Stimulated activated naive CD4-positive, alpha-beta T cell treated with Interleukin-2 at 50 U/mL for 16 hours (primary cell): ENCODE measurements around the gene CACNA1G.

Experiments
- DNase-seq: peaks from one replicate; lab custom pipeline; 2025; lab: John Stamatoyannopoulos, UW

Gene CACNA1G

DNA sequence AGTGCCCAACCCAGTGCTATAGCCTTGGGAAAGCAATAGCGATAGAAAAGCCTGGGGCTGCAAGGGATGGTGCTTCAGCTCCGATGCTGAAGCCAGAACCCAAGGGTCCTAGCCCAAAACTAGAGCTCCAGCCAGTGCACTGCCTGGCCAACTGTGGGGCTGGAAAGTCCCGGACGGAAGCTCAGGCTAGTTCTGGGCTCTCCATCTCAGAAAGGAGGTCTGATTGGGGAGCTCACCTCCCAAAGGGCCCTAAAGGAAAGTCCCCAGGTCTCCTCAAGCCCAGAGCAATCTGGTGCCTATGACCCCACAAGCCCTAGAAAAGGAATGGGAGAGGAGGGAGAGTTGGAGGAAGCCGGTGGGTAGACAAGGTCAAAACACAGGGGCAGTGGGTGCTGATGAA is 72.1 kb downstream of the CACNA1G start:
- no peak for DNase-seq

DNA sequence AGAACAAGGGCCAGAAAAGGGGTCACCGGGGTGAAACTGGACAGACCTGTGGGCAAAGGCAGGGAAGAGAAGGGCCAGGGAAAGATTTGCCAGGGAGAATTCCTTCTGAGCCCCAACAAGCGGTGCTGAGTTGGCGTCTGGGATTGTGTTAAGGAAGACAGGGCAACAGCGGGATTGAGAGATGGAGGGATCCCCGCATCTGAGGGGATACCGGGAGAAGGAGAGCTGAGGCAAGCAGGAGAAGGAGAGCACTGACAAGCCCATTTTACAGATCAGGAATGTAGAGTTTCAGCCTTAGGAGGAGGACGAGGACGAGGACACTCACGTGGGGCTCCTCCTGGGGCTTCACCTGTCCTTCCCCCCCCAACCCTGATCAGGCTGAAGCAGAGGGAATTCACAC is 73.2 kb downstream of the CACNA1G start:
- no peak for DNase-seq

DNA sequence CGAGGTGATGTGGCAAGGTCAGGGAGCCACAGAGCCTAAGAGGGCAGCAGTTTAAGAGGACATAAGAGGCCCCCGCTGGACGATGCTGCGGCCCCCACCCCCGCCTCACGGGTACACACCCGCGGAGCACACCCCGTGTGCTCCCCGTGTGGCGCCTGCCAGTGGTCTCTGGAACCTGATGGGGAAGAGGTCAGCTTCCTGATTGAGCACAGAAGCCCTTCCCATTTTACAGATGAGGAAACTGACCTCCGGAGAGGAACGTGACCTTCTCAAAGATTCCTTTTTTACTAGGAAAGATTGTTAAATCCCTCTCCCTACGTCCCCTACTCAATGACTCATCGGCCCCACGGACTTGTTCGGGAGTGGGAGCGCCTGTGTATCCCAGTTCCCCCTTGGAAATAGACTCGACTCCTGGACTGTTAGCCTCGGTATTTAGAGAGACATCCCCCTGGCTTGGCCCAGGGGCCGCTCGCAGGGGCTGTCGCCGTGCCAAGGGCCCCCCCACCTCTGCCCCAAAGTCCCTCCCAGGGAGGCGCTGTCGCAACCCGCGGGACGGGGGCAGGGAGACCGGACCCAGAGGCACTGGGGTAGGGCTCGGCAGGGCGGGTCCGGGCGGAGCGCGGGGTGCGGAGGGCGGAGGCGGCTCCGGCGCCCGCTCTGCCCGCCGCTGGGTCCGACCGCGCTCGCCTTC is 73.9 kb downstream of the CACNA1G start, which contains the start of gene ABCC3:
ABCC3 (plus strand) TSS at position 658 of the 691 bp plus-strand sequence. CDS start 56 bp downstream, outside the sequence.
- no peak for DNase-seq

DNA sequence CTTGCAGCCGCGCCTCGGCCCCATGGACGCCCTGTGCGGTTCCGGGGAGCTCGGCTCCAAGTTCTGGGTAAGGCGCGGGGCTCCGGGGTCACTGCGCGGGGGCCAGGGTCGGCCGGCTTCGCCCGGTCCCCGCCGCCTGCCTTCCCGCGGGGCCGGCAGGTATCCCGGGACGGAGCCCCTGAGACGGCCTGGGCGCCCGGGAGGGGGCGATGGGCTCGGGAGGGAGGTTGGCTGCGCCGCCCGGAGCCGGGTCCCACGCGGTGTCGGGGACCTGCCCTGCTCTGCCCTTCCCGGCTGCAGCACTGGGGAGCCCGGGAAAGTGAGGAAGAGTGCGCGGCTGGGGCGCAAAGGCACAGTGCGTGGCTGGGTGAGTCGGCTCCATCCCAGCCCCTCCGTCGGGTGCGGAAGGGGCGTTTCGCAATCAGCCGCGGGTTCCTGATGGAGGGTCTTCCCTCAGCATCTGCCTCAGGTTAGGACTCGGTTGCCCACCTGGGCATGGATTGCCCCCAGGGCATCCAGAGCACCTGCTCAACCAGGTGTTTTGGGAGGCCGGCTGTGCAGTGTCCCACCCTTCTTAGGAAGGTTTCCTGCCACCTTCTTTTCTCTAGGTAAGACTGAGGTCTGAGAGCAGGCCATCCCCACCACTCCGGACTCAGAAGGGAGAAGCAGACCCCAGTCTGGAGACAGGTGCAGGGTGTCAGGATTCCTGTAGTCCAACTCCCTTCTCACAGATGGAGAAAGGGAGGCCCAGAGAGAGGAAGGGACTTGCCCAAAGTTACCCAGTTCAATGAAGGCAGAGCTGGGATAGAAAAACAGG is 74.6 kb downstream of the CACNA1G start:
- DNase-seq = no peak

DNA sequence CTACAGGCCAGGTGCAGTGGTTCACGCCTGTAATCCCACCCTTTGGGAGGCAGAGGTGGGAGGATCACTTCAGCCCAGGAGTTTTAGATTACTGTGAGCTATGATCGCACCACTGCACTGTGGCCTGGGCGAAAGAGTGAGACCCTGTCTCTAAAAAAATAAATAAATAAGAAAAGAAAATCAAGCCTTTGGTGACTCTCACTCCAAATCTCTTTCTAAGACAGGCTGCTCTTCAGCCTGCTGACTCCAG is 75.1 kb downstream of the CACNA1G start:
- DNase-seq = no peak

DNA sequence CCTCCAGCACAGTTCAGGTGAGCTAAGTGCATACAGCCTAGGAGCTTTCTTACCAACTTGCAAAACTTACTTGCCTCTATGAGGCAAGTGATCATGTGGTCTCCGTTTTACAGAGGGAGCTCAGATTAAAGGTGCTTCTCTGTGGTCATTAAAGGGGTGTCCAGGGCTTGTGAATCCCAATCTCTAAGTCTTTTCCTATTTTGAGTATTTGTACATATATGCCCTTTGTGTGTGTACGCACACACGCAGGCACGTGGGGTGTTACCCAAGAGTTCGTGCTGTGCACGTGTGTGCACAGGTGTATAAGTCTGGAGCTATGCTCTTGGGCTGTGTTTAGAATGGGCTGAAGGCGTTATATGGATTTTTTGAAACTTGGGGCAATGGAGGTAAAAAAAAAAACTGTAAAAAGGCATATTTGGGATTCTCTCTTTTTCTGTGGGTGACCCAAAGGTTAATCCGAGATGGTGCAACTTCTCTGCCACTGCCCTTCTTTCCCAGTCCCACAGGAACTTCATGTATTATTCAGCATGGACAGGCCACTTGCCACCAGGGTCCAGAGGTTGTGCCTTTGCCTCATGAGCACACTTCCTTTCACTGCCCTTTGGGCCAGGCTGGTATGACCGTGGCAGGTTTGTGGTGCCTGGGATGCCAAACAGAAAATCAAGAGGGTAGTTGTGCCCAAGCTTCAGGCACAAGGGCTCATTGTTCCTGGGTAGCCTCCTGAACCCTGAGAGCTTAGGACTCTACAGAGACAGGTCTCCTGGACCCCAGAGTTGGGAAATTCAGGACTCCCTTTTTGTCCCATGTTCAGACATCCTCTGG is 75.7 kb downstream of the CACNA1G start:
- no peak for DNase-seq

DNA sequence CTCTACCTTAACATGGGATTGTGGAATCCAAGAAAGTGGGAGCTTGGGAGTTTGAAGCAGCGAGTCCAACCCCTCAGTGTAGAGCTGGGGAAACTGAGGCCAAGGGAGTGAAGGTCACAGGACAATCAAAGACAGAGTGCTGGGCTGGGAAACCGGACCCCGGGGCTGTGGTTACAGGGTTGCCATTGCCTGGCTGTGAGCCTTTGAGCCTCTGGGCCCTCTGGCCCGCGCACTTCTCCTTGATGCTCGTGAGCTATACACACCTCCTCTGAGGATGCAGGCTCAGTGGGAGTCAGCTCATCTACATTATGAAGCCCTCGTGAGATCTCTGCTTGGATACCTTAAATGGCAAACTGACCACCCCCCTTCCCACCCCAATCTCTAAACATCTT is 76.3 kb downstream of the CACNA1G start:
- DNase-seq = no peak

DNA sequence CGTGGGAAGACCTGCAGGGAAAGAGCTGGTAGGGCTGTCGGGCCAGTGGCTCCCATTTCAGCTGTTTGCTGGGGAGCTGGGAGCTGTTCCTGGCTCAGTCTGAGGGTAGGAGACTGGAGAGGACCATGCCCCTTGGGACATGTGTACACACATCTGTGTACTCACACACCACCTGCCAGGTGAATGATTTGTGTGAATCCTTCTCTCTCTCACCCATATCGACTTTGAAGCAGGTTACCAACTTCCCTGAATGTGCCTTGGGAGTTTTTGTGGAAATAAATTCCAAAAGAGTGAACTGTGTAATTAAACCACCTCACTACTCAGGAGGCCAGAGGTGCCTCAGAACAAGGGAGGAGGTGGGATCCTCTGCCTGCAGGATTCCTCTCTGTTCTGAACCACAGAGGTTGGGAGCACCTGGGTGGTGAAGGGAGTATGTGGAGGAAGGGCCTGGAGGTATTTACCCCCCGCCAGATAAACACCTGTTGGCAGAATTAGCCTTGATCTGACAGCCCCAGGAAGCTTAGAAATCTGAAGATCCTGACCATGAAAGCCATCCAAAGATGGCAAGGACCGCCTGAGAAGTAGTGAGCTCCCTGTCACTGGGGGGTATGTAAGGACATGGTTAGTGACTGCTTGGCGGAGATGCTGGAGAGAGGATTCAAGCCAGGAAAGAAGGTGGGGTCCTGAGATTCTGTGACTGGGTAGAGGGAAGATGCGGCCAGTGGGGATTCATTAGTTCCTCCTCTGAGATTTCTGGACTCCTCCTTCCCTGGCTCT is 77.5 kb downstream of the CACNA1G start:
- DNase-seq = no peak

DNA sequence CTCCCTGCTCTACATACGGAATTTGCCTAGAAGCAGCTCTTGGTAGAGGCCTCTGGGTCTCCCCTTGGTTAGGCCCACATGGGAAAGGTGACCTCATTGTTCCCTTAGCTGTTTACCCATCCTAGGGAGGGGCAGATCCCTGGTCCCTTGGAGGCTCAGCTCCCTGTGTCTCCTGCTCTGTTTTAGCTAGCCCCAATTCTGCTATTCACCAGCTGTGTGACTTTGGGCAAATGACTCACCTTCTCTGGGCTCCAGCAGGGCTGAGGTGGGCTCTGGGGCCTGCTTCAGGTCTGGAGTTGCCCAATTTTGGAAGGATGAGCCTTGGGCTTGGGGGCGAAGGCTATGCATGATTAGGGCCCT is 78.1 kb downstream of the CACNA1G start:
- no peak for DNase-seq

DNA sequence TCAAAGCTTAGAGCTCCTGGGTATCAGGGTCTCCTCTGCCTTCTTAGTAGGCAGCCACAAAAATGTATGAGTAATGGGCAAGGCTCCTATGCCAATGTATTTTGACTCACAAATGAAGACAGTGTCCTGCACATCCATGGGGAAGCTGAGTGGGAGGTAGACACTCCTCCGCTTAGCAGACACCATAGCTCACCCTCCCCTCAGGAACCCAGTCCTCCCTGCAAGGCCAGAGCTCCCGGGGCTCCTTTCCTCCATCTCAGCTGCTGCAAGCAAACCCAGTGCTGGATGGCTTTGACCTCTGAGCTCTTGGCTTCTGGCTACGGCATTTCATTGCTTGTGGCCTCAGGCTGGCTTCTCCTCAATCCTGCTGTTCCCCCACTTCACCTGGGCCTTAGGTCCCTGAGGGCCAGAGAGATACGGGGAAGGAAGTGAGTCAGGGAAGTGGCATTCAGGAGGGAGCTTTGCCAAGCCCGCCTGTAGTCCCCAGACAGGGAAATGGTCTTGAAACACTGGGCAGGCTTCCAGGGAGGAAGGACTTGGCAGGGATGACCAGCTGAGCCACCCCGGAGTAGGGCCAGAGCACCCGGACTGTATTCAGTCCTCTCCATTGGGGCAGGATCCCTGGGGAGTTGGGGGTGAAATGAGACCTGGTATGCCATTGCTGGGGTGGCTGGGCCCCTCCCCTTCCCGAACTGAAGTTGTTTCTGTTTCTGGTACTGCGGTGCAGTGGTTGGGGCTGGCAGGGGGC is 78.6 kb downstream of the CACNA1G start:
- no peak for DNase-seq

DNA sequence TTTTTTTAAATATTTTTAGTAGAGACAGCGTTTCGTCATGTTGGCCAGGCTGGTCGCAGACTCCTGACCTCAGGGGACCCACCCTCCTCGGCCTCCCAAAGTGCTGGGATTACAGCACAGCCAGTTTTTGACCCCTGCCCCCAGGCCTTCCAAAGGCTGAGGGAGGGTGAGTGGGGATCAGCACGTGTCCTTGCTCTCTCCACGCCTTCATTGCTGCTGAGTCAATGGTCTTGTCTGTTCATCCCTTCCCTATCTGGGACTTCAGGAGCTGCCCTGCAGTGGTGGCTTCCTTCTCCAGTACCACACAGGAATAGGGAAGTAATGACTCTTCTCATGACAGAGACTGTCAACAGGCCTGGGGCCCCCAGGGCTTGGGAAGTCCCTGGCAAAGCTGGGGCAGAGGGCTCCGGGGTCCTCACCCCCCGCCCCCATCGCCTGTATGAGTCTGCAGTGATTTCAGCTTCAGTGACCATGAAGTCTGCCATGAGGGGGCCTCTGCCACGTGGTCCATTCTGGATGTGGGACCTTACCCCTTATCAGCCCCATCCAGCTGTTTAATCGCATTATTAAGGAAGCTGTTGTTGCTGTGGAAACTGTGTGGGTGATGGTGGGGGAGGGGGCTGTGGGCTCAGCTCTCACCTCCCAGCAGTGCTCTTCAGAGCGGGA is 80.3 kb downstream of the CACNA1G start:
- no peak for DNase-seq

DNA sequence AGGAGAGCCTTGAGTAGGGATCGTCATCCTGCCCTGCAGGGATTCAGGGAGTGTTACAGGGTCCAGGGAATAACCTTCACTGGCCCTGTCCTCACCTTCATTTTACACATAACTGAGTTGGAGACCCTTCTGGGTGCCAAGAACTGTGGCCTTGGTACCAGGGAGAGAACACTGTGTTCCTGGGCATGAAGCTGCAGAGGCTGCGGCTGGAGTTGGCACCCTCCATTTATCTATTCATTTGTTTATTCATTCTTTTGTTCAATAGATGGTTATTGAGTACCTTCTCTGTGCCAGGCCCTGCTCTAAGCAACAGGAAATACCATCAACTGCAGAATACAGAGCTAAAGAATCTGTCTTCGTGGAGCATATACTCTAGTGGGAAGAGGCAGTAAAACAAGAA is 80.8 kb downstream of the CACNA1G start:
- no peak for DNase-seq

DNA sequence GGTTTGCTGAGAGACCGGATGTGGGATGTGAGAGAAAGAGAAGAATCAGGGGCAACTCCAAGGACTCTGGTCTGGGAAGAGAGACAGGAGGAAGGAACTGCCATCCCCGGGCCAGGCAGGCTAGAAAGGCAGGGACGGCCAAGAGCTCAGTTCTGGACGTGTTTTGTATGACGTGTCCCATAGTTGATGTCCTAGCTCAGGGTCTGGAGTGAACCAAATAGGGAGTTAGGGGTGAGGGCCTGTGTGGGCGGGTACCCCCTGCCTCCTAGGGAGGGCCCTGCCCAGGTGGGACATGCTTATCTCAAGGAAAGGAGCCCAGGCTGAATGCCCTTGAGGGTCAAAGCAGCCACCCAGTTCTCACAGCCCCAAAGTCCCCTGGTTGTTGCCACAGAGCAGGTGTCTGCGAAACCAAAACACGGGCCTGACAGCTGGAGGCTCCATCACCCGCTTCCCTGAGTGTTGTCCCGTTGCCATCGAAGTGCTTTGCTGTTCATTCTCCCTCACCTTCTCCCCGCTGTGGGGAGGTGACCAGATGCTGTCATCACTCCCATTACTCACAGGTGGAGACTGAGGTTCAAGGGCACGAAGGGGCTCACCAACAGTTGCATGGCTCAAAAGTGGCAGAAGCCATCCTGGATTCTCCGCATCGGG is 81.7 kb downstream of the CACNA1G start:
- no peak for DNase-seq

DNA sequence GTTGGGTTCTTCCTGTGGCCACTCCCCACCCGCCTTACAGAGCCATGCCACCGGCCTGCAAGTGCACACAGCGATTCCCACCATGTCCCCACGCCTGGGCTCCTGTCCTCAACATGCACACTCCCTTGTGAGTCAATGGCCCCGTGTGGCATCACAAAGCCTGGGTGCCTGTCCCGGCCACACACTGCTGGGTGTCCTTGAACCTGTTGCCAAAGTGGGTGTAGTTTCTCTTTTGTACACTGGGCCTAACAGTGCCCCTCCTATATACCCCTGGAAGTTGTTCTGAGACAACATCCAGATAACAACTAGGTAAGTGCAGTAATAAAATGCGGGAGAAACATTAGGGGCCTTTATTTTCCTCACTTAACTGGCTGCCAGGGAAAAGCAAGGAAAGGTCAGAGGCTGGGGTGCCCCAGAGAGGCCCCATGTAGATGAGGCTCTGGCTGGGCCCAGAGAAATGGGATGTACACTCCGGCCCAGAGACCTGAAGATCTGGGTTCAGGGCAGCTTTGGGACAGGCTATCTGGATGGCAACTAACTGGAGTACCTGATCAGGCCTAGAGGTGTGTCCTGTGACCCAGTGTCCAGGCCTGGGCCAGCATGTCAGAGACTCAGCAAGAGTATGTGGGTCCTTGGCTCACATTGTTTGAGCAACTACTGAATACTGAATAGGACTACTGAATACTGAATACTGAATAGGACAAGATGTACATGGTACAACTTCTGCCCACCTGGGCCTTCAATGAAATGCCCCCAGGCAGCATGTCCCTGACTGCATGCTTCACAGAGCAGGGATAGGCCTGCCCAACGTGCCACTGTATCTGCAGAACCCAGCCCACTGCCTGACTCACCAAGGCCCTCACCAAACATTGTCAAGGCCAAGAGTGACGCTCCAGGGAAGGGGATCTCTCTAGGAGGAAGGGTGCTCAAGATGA is 82.5 kb downstream of the CACNA1G start:
- DNase-seq = no peak

DNA sequence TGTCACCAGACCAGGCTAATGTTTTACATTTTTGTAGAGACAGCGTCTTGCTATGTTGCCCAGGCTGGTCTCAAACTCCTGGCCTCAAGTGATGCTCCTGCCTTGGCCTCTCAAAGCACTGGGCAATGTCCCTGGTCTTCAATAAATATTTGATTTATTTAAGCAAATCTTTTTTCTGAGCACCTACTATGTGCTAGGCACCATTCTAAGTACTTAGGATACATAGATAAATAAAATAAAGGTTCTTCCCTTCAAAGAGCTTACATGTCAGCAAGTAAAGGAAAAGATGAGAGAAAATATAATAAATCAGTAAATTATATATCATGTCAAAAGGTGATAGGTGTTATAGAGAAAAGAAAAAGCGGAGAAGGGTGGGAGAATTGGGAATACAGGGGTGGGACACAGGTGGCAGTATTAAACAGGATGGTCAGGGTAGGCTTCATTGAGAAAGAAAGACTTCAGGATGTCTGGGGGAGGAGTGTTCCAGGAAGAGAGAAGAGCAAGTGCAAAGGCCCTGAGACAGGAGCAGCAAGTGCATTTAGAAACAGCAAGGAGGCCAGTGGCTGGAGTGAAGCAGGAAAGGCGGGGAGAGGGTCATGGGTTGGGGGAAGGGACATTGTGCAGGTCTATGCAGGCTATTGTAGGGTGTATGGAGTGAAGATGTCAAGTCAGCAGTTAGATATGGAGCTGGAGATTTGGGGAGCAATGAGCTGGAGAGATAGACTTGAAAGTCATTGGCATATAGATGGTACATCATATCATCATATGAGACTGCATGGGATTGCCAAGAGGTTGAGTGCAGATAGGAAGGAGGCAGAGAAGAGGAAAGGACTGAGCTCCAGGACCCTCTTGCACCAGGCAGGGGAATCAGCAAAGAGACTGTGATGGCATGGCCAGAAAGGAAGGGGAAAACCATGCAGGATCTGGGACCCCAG is 85.5 kb downstream of the CACNA1G start:
- no peak for DNase-seq

DNA sequence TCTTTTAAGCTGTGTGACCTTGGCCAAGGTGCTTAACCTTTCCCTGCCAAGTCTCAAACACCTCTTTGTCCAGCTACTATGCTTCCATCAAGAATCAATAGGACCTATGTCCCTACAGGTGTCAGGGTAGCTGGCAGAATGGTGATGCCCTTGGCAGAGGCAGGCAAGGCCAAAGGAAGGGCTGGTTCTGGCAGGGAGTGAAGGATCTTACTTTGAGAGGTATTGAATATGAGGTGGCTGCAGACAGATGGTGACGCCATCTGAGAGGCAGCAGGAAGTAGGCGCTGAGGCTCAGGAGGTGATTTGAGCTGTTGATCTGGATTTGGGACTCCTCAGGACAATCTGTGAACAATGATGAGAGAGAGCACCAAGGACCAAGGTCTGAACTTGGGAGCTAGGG is 86.7 kb downstream of the CACNA1G start:
- no peak for DNase-seq

DNA sequence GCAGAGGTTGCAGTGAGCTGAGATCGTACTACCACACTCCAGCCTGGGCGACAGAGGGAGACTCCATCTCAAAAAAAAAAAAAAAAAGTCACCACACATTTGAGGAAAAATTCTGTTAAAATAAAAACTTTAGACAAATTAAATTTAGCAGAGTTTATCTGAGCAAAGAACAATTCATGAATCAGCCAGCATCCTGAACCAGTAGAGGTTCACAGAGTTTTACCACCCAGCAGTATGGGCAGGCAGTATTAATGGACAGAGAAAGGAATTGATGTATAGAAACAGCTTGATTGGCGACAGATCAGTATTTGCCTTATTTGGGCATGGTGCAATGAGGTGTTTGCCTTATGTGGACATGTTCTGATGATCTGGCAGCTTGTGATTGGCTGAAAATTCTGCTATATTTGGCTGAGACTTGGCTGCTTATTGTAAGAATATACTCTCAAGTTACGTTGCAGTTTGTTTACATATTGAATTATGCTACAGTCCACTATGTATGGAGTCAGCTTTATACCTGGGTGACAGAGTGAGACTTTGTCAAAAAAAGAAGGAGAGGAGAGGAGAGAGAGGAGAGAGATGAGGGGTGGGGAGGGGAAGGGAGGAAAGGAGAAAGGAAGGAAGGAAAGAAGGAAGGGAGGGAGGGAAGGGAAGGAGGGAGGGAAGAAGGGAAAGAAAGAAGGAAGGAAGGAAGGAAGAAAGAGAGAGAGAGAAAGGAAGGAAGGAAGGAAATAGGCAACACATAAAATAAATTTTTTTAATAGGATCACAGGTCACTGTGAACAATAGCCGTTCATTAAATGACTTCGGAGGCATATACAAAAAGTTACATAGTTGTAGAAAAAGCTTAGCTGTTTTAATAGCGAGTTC is 88.8 kb downstream of the CACNA1G start:
- no peak for DNase-seq
